Stimulated activated CD4-positive, alpha-beta T cell treated with anti-CD3 and anti-CD28 coated beads, Interleukin-1b, Interleukin-23, amount 100 ng/mL, for 4 hours (primary cell): ENCODE results near the gene SNCA.

ENCODE experiments used
- DNase-seq, 2 donors: peaks; one replicate each; pipeline ENCODE4 v3.0.0-alpha.2; 2020; ENCODE audit warnings: low read depth in 2 of 2

The SNCA gene

DNA sequence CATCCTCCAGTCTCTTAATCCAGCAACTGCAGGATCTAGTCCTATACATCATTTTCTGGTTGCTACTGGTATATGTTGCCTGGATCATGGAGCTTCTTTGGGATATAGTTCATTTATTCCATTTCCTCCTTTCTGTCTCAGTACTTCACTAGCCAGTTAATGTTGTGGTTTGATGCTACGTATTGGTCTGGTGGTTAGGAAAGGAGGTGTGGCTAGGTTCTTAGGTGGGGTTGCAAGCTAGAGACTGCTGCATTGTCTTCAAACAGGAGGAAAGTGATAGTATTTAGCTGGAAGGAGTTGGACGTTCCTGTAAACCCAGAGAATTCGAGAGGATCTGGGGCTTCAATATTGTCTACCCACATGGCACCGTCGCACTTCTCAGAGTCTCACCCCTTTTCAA is 129.5 kb downstream of the SNCA start:
- no peak for DNase-seq

DNA sequence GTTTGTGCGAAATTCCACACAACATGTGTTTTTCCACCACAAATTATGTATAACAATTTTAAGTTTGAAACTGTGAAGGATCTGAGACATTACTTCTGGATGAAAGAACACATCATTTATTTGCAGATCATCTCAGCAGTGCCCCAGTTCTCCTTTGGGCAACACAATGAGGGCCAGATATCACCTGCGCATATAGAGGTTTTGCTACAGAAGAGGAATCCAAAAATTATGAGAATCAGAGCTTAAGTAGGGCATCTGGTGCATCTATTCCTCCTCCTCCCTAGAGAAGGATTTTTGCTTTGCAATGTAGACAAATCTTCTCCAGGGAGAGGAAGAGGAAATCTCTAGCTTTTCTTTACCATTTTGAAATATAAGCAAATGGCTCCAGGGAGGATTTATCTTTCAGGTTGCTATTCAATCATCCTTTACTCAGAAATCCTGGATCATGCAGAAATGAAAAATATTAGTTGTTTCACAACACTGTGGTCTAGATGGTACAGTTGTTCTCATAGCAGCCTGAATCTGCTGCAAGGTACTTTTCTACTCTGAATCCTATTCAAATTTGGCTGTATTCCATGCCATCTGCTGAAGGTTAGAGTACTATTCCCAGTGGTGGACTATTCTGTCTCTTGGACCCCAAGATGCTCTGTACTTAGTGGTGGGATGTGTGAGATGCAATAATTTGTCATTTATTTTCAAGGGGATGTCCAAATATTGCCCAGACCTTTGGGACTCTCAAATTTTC is 132.1 kb downstream of the SNCA start:
- DNase-seq = no peak

GRCh38 chr4:89703829-89704590 is 133.0 kb downstream of the SNCA start:
- no peak for DNase-seq

GRCh38 chr4:89700766-89701423 is 136.1 kb downstream of the SNCA start:
- no peak for DNase-seq

- no peak for DNase-seq
Measured at GRCh38 chr4:89685690-89686089, 151.3 kb downstream of the SNCA start.

- no peak for DNase-seq
Measured at GRCh38 chr4:89685277-89685676, 151.7 kb downstream of the SNCA start.

- no peak for DNase-seq
Measured at GRCh38 chr4:89684536-89684935, 152.4 kb downstream of the SNCA start.

- DNase-seq = no peak
Measured at GRCh38 chr4:89682808-89683207, 154.2 kb downstream of the SNCA start.

GRCh38 chr4:89681671-89682070 is 155.3 kb downstream of the SNCA start:
- no peak for DNase-seq

GRCh38 chr4:89681219-89681618 is 155.7 kb downstream of the SNCA start:
- DNase-seq = no peak

GRCh38 chr4:89674876-89675459 is 162.0 kb downstream of the SNCA start:
- DNase-seq = no peak
